HCT116 (cell line): Measurements from ENCODE around the gene CHTF18.

Source experiments
- CTCF ChIP-seq, 3 experiments: fragments of 200-600 bp in 1 of 3; sonication (generic) in 1 of 3; IDR thresholded peaks in 2 of 3; conservative IDR thresholded peaks in 1 of 3; 2 replicates each; pipeline ENCODE4 v1.5.1; 2012 to 2017; ENCODE audit warnings: low read depth in 2 of 3, low read length in 2 of 3, antibody characterized with exemption in 1 of 3, borderline replicate concordance in 1 of 3, control low read depth in 1 of 3, mild to moderate bottlenecking in 1 of 3, mixed read lengths in 1 of 3, mixed run types in 1 of 3, moderate library complexity in 1 of 3; ENCODE audit not compliant: insufficient read depth in 1 of 3
- EZH2 ChIP-seq: fragments of 200-600 bp; sonication (generic); IDR thresholded peaks from 2 replicates; pipeline ENCODE4 v1.6.1; 2017; ENCODE audit warnings: antibody characterized with exemption, mixed run types
- POLR2A ChIP-seq: IDR thresholded peaks from 2 replicates; pipeline ENCODE4 v1.7.0; 2011; ENCODE audit warnings: borderline replicate concordance; ENCODE audit not compliant: insufficient read depth, insufficient read length; ENCODE audit errors: extremely low read depth
- POLR2AphosphoS5 ChIP-seq: IDR thresholded peaks from 2 replicates; pipeline ENCODE4 v1.6.1; 2011; ENCODE audit warnings: mild to moderate bottlenecking, low read depth, low read length, moderate library complexity
- SIN3A ChIP-seq: IDR thresholded peaks from 2 replicates; pipeline ENCODE4 v1.6.1; 2012; ENCODE audit warnings: low read depth
- SRF ChIP-seq: IDR thresholded peaks from 2 replicates; pipeline ENCODE4 v1.6.1; 2012; ENCODE audit warnings: low read depth
- TCF7L2 ChIP-seq: IDR thresholded peaks from 2 replicates; pipeline ENCODE4 v1.7.0; 2011; ENCODE audit warnings: borderline replicate concordance, inconsistent platforms; ENCODE audit not compliant: insufficient read depth, insufficient read length; ENCODE audit errors: extremely low read depth
- ZNF274 ChIP-seq: fragments of 200-500 bp; sonication (Bioruptor generic); IDR thresholded peaks from 2 replicates; pipeline ENCODE4 v1.6.1; 2014; ENCODE audit warnings: mild to moderate bottlenecking, low read depth, low read length, inconsistent platforms

GRCh38 chr16:820748-821147 is 32.3 kb downstream of the CHTF18 start:
- TF ChIP-seq CTCF (IDR thresholded peaks at IDR 0.05 in 2 of 3, conservative IDR thresholded peaks at IDR 0.05 in 1 of 3; ENCODE audit: borderline replicate concordance in 1 of 3, insufficient read depth in 1 of 3, low read depth in 2 of 3, low read length in 2 of 3) (no peak), POLR2AphosphoS5 (no peak), POLR2A (no peak), ZNF274 (no peak), EZH2 (no peak), SIN3A (no peak), TCF7L2 (no peak), SRF (no peak)
